ENCODE data around the gene ZNF566. TPM values are rescaled to one million over a fixed set of nuclear protein-coding genes. Genes with fewer than 3 reads are reported as not detected.

ZNF566 gene
- total RNA-seq, 1 experiment from 2014 or later = 3.7 TPM

DNA sequence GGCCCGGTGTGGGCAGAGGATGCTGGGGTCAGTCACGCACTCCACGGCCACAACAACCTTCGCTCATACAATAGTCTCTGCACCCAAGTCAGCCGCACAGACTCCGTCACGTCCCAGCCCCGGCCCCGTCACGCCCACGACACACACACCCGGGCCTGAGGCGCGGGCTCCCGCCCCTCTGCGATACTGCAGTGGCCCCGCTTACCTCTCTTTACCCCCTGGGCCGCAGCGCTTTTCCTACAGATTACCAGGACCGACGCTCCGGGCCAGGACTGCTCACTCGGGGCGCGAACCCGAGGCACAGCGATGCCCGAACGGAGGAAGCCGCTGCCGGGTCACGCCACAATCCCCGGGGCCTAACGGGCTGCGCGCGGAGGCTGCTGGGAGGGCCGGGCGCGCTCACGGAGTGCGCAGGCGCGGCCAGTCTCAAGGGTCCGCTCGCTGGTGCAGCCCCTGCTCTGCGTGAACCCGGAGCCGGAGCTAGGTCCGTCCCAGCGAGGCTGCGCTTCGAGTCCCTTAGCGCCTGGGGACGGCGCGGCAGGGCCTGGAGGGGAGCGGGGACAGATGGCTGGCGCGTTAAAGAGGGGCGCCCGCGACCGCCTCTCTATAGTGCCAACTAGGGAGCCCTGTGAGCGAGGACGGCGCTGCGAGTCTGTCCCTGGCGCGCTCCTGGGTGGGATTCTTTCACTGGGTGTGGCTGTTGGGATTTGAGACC is 70.9 kb downstream of the ZNF566 start, which contains the start of gene ZFP82:
Gene ZFP82 (minus strand): TSS at position 358 of the 715 bp plus-strand sequence. CDS start 8,855 bp downstream, outside the sequence.
- Histone ChIP-seq H3K27ac (peak within 1 kb of the TSS; percentile 71), H3K9me3 (replicated peaks) (peaks cover 8% of the 10 kb centered on the region), H3K36me3 (peaks cover 4% of the 10 kb centered on the region; the same call in 1 of the 2 replicates), H3K27me3 (replicated peaks) (no peaks in the 10 kb centered on the region), H3K4me1 (replicated peaks) (0 out of 2 replicates have a peak, but pooled peaks cover 6% of the 10 kb centered on the region), H3K4me3 (peak within 1 kb of the TSS; percentile 58)
- DNase-seq (ENCODE audit: low read depth in 1 of 2, low spot score in 2 of 2) = peak; percentile 71 to 80

DNA sequence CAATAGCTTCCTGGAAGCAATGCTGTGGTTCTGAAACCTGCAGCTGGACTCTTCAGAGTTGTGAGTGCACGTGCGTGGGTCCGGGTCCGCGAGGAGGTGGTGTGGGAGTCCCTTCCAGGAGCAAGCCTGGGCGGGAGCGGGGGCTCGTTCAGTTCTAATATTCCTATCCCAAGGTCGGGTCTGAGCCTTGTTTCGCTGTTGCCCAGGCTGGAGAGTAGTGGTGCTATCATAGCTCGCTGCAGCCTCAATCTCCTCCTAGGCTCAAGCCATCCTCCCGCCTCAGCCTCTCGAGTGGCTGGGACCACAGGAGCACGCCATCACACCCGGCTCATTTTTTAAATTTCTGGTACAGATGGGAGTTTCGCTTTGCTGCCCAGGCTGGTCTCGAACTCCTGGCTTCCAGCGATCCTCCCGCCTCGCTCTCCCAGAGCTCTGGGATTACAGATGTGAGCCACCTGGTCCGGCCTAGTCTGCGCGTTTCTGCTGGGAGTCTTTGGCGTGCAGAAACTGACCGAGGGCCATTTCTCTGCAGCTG is 71.5 kb downstream of the ZNF566 start:
- Histone ChIP-seq H3K9me3 (replicated peaks) (peaks cover 8% of the 10 kb centered on the region), H3K36me3 (peaks cover 4% of the 10 kb centered on the region; the same call in 1 of the 2 replicates), H3K4me1 (replicated peaks) (0 out of 2 replicates have a peak, but pooled peaks cover 6% of the 10 kb centered on the region), H3K4me3 (peak overlapping the region; percentile 58), H3K27ac (no peak overlapping the region; the same call in 1 of the 2 replicates), H3K27me3 (replicated peaks) (no peaks in the 10 kb centered on the region)
- no peak for DNase-seq (ENCODE audit: low read depth in 1 of 2, low spot score in 2 of 2)

DNA sequence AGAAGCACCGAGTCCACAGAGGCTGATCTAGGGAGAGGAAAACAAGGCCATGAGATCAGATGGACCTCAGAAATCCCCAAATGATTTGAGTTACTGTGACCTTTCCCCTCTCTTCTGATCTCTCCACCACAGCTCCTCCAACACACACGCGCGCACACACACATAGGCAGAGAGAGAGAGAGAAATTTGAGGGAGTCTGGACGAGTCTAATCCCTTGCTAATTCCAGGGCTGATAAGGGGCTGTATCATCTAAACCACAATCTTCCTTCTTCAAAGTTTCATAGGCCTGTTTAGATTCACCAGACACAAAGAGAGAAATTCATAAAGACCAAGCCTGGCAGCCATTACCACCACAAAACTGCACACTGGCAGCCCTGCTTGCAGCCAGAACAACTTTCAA is 79.5 kb downstream of the ZNF566 start:
- Histone ChIP-seq H3K27me3 (replicated peaks) (no peaks in the 10 kb centered on the region), H3K4me3 (no peak overlapping the region), H3K4me1 (replicated peaks) (no peaks in the 10 kb centered on the region), H3K9me3 (replicated peaks) (peaks cover 4% of the 10 kb centered on the region), H3K36me3 (peaks cover 25% of the 10 kb centered on the region), H3K27ac (no peak overlapping the region)
- DNase-seq (ENCODE audit: low read depth in 1 of 2, low spot score in 2 of 2) = no peak

DNA sequence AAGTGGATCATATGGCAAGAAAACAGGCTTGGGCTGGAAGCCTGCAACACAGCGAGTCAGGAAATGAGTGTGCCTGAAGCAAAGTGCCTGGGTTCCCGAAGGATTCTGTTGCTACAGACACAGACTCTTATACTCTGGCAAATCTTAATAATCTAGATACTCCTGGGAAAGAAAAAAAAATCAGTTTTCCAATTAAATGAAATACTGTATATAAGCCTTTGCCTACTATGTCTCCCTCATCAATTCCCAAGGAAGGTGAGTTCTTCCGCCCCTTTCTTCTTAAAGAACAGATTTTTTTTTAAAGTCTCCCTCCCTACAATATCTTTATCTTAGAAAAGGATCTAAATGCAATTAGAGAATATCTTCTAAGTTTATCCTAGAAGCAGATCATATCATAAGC is 81.3 kb downstream of the ZNF566 start:
- peaks cover 4% of the 10 kb centered on the region; the same call in 1 of the 2 replicates for H3K9me3 ChIP-seq (replicated peaks)
- no peak overlapping the region for H3K4me3 ChIP-seq
- H3K36me3 ChIP-seq = peaks cover 25% of the 10 kb centered on the region
- no peaks in the 10 kb centered on the region for H3K4me1 ChIP-seq (replicated peaks)
- no peak for DNase-seq (ENCODE audit: low read depth in 1 of 2, low spot score in 2 of 2)
- no peak overlapping the region for H3K27ac ChIP-seq
- H3K27me3 ChIP-seq (replicated peaks) = no peaks in the 10 kb centered on the region

DNA sequence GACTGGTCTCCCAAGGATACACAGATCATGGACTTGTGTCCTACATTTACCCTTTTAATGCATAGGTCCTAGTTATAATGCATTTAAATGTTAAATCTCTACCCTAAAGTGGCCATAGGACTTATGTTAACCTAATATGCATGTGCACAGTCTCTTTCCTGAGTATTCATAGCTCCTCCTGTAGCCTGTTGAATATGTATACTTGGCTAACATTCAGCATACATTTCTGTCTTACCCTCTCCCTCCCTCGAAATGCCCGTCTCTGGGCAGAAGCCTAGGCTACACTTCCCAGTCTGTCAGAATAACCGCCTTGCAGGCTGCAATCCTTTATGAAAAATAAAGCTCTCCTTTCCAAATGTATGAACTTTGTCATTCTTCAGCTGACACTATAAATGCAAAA is 84.9 kb downstream of the ZNF566 start:
- 0 out of 2 replicates have a peak, but pooled peaks cover 3% of the 10 kb centered on the region for H3K9me3 ChIP-seq (replicated peaks)
- H3K27me3 ChIP-seq (replicated peaks) = no peaks in the 10 kb centered on the region
- H3K4me1 ChIP-seq (replicated peaks) = no peaks in the 10 kb centered on the region
- peaks cover 24% of the 10 kb centered on the region for H3K36me3 ChIP-seq
- H3K4me3 ChIP-seq = no peak overlapping the region
- no peak for DNase-seq (ENCODE audit: low read depth in 1 of 2, low spot score in 2 of 2)
- no peak overlapping the region for H3K27ac ChIP-seq

DNA sequence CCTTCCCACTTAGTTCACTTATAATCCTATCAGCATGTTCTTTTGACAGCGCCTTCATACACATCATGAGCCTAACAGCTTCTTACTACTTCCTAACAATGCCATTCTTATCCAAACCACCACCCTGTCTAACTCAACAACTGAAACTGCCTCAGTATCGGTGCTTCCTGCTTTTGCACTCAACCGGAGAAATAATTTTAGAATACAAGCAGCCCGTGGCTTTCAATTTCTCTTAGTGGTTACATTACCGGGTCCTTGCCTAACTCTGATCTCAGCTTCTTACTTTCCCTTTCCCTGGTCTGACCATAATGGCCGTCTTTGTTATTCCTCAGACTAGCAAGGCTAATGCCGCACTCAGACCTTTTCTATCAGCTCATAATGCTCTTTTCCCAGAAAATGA is 87.9 kb downstream of the ZNF566 start:
- Histone ChIP-seq H3K9me3 (replicated peaks) (0 out of 2 replicates have a peak, but pooled peaks cover 6% of the 10 kb centered on the region), H3K27ac (no peak overlapping the region), H3K4me3 (no peak overlapping the region), H3K4me1 (replicated peaks) (no peaks in the 10 kb centered on the region), H3K36me3 (peaks cover 7% of the 10 kb centered on the region), H3K27me3 (replicated peaks) (no peaks in the 10 kb centered on the region)
- DNase-seq (ENCODE audit: low read depth in 1 of 2, low spot score in 2 of 2) = no peak

DNA sequence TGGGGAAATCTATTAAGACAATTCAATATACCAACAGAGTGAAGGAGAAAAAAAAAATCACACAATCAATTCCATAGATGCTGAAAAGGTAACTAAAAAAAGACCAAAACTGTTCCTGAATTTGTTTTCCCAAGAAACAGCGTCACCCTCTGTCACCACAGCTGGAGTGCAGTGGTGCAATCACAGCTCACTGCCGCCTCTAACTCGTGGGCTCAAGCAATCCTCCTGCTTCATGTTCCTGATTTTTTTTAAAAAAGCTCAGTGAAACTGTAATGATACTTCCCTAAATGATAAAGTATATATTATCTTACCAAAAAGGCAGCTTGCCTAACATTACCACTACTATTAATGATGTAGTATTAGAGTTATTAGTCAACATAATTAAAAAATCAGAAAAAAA is 90.8 kb downstream of the ZNF566 start:
- peaks cover 15% of the 10 kb centered on the region for H3K36me3 ChIP-seq
- H3K9me3 ChIP-seq (replicated peaks) = peaks cover 15% of the 10 kb centered on the region
- no peak for DNase-seq (ENCODE audit: low read depth in 1 of 2, low spot score in 2 of 2)
- no peak overlapping the region for H3K4me3 ChIP-seq
- no peaks in the 10 kb centered on the region for H3K27me3 ChIP-seq (replicated peaks)
- no peak overlapping the region for H3K27ac ChIP-seq
- H3K4me1 ChIP-seq (replicated peaks) = no peaks in the 10 kb centered on the region

Other genes with a start within 250 kb of the ZNF566 start
- 1.1 and 1.2 TPM in 2 replicates for gene ZFP14, start 110.4 kb downstream of the ZNF566 start, total RNA-seq (2014; rRNA removed; shearing (Covaris generic))
- 3.4 and 4.9 TPM in 2 replicates for gene ZFP82, start 70.9 kb downstream of the ZNF566 start, total RNA-seq (2014; rRNA removed; shearing (Covaris generic))
- 6.9 and 7.7 TPM in 2 replicates for gene ZNF260, start 38.7 kb upstream of the ZNF566 start, total RNA-seq (2014; rRNA removed; shearing (Covaris generic))
- gene ZNF529, start 83.7 kb upstream of the ZNF566 start, total RNA-seq (2014; rRNA removed; shearing (Covaris generic)) = 2.1 and 3.4 TPM in 2 replicates
- gene ZNF382, start 115.8 kb upstream of the ZNF566 start, total RNA-seq (2014; rRNA removed; shearing (Covaris generic)) = 0.16 and 1.2 TPM in 2 replicates
- gene ZNF461, start 177.3 kb upstream of the ZNF566 start, total RNA-seq (2014; rRNA removed; shearing (Covaris generic)) = 3.1 and 11.2 TPM in 2 replicates
- 1.5 and 3.4 TPM in 2 replicates for gene ZNF567, start 198.1 kb upstream of the ZNF566 start, total RNA-seq (2014; rRNA removed; shearing (Covaris generic))

All from SJSA1 (cell line).